ENCODE data around the gene XAF1.
"Not testable (repeated sequence)": the region's sequence is repeated elsewhere in the genome, so short reads cannot be mapped to it uniquely, and the experiment has no call there.

The XAF1 gene

DNA sequence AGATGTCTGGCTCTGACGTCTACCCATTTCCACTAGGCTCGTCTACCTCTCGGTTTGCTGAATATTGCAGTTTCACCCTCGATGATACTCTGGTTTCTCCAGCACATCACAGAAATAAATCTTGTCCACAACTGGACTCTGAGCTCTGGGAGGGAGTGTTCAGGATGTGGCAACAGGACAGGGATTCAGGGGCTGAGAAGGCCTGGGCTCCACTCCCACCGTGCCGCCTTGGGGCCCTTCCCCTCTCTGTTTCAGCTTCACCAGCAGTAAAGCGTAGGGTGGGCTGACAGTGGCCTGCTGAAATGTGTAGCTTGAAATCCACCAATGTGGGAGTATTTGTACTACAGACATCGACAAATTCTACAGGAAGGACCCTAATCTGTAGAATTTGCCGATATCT lies 55.7 kb downstream of the XAF1 start:
- no peak for TF ChIP-seq CTCF (IDR thresholded peaks at IDR 0.05; ENCODE audit: insufficient read depth, low read length, poor library complexity, severe bottlenecking)
- DNase-seq (ENCODE audit: extremely low read depth, insufficient read length), result no peak
- H3K27me3 ChIP-seq (replicated peaks; ENCODE audit: control insufficient read depth, insufficient read depth, low read length), result no peaks in the 10 kb centered on the region
- no peaks in the 10 kb centered on the region for H3K36me3 ChIP-seq (ENCODE audit: control insufficient read depth, insufficient read depth, low read length)
- H3K4me3 ChIP-seq (replicated peaks; ENCODE audit: low read depth, low read length), result no peak overlapping the region

GRCh38 chr17:6812295-6812694 lies 56.4 kb downstream of the XAF1 start:
- TF ChIP-seq CTCF (IDR thresholded peaks at IDR 0.05; ENCODE audit: insufficient read depth, low read length, poor library complexity, severe bottlenecking), result no peak
- no peak for DNase-seq (ENCODE audit: extremely low read depth, insufficient read length)
- Histone ChIP-seq H3K4me3 (replicated peaks; ENCODE audit: low read depth, low read length) (no peak overlapping the region), H3K36me3 (ENCODE audit: control insufficient read depth, insufficient read depth, low read length) (no peaks in the 10 kb centered on the region), H3K27me3 (replicated peaks; ENCODE audit: control insufficient read depth, insufficient read depth, low read length) (no peaks in the 10 kb centered on the region)

GRCh38 chr17:6815775-6816174 lies 59.9 kb downstream of the XAF1 start:
- no peak for DNase-seq (ENCODE audit: extremely low read depth, insufficient read length)
- Histone ChIP-seq H3K36me3 (ENCODE audit: control insufficient read depth, insufficient read depth, low read length) (no peaks in the 10 kb centered on the region), H3K4me3 (replicated peaks; ENCODE audit: low read depth, low read length) (no peak overlapping the region), H3K27me3 (replicated peaks; ENCODE audit: control insufficient read depth, insufficient read depth, low read length) (no peaks in the 10 kb centered on the region)
- TF ChIP-seq CTCF (IDR thresholded peaks at IDR 0.05; ENCODE audit: insufficient read depth, low read length, poor library complexity, severe bottlenecking), result no peak

- H3K27me3 ChIP-seq (replicated peaks; ENCODE audit: control insufficient read depth, insufficient read depth, low read length); DNase-seq (ENCODE audit: extremely low read depth, insufficient read length); H3K4me3 ChIP-seq (replicated peaks; ENCODE audit: low read depth, low read length); H3K36me3 ChIP-seq (ENCODE audit: control insufficient read depth, insufficient read depth, low read length): not testable (repeated sequence)
Observed at GRCh38 chr17:6816368-6816767, 60.5 kb downstream of the XAF1 start.

DNA sequence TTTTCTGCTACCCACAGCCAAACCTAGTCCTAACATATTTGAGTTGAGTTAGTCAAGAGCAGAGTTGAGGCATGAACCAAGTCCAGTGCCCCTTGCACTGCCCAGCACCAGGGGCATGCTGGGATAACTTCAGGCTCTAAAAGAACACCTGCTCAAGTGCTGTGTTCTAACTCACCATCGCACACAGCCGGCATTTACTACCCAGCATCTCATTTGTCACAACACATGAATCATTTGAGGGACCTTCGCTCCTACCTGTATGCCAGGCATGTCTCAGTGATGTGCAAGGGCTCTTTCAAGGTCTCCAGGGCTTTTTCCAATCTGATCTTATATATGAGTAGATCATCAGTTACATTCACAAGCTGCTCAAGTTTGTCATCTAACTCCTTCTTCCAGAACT lies 63.1 kb downstream of the XAF1 start:
- H3K27me3 ChIP-seq (replicated peaks; ENCODE audit: control insufficient read depth, insufficient read depth, low read length), result no peaks in the 10 kb centered on the region
- no peak for TF ChIP-seq CTCF (IDR thresholded peaks at IDR 0.05; ENCODE audit: insufficient read depth, low read length, poor library complexity, severe bottlenecking)
- no peak for DNase-seq (ENCODE audit: extremely low read depth, insufficient read length)

DNA sequence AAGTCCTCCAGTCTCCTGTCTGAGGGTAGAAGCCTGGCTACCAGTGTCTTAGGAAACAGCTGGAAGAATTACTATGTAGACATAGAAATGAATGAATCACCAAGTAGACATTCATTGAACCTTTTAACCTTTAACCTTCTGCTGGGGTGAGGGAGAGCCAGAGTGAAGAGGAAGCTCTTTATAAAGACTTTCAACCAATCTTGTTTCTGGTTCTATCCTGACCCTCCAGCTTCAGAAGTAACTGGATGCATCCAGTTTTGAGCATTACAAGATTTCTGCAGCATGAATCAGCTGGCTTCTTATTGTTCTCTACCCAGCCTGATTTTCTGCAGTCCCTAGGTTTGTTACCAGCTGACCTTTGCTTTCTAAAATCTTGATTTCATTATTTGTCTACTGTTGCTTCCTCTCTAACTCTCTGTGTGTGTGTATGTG lies 67.2 kb downstream of the XAF1 start:
- Histone ChIP-seq H3K27me3 (replicated peaks; ENCODE audit: control insufficient read depth, insufficient read depth, low read length) (no peaks in the 10 kb centered on the region), H3K4me3 (replicated peaks; ENCODE audit: low read depth, low read length) (no peak overlapping the region), H3K36me3 (ENCODE audit: control insufficient read depth, insufficient read depth, low read length) (no peaks in the 10 kb centered on the region)
- no peak for TF ChIP-seq CTCF (IDR thresholded peaks at IDR 0.05; ENCODE audit: insufficient read depth, low read length, poor library complexity, severe bottlenecking)
- DNase-seq (ENCODE audit: extremely low read depth, insufficient read length), result no peak

More for the DNA sequence above, 63.1 kb downstream of the XAF1 start:
- no peaks in the 10 kb centered on the region for H3K36me3 ChIP-seq (ENCODE audit: control insufficient read depth, insufficient read depth, low read length)
- no peak overlapping the region for H3K4me3 ChIP-seq (replicated peaks; ENCODE audit: low read depth, low read length)
